GM12801 (cell line): ENCODE measurements around the gene CERKL.

Source experiments
- CTCF ChIP-seq: IDR thresholded peaks from one replicate; pipeline ENCODE4 v1.5.1; 2011; ENCODE audit warnings: control low read depth; ENCODE audit not compliant: insufficient read length; ENCODE audit errors: extremely low read depth

The CERKL gene

DNA sequence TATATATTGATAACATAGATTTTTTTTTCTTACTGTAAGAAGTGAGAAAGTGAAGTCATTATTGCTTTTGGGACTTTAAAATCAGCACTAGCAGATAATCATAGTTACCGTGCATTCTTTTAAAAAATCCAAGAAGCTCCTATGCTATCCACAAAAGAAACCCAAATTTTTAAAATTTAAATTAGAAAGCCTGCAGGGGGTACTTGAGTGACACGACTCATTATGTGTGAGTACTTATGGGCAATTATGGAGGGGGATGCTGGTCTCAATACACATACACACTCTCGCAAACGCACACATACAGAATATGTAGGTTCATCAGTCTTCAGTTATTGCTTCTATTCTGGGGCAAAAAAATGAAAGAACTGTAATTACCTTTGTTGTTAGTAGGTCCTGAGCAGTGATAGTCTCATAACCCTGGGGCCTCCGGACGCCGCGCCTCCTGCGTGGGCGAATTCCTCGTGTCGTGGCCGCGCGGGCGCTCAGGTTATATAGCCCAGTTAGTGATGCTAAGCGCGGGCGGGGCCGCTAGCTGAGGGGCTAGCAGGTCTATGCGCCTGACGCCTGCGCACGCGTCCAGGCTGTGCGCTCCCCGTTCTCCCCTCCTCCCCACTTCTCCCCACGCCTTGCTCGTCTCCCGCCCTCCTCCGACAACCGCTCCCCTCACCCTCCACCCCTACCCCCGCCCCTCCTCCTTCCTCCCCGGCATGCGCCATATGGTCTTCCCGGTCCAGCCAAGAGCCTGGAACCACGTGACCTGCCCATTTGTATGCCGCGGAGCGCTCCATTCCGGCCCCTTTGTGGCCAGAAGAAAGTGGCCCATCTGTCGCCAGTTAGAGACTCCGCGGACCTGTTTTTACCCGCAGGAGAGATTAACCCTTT is 23.4 kb upstream of the CERKL start, which contains the start of gene NEUROD1:
Gene NEUROD1 (minus strand): TSS at position 463 of the 882 bp plus-strand sequence. CDS start 1,657 bp downstream, outside the sequence.
- no peak for TF ChIP-seq CTCF

GRCh38 chr2:181679544-181679979 is 22.7 kb upstream of the CERKL start:
- no peak for TF ChIP-seq CTCF

- no peak for TF ChIP-seq CTCF
Observed at GRCh38 chr2:181678861-181679543, 22.1 kb upstream of the CERKL start.

- no peak for TF ChIP-seq CTCF
Observed at GRCh38 chr2:181677912-181678586, 21.1 kb upstream of the CERKL start.

- TF ChIP-seq CTCF: no peak
Observed at GRCh38 chr2:181675254-181675653, 18.3 kb upstream of the CERKL start.

DNA sequence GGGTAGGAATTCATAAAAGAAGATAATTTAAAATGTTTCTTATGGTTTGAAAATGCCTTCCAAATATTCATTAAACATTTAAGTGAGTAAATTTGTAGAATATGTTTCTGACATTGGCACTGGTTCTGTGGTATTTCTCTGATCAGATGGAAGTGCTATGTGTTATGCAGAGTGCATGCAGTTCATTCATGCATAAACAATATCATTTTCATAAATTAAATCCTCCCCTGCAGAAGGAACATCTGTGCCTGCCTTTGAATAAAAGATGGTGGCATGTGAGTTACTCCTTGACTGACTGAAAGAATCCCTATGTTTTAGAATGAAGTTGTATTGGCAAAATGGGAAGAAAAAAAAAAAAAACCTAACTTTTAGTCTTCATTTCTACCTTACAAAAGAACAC is 17.6 kb upstream of the CERKL start:
- TF ChIP-seq CTCF: no peak

DNA sequence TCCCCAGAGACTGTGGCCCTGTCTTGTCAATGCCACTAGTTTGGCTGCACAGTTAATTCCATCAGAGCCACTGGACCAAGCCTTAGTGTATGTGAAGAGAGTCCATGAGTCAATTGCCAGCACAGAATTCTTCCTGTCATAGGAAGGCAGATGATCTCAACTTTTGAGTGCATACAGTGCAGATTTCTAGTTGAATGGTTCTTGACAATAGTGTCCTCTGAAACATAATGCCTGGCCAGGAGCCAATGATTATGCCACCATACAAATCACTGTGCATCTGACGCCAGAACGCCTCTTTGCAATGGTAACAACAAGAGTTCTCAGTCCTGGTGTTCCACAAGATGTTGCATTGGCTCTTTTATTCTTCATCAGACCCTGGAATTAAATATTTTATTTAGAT is 16.3 kb upstream of the CERKL start:
- no peak for TF ChIP-seq CTCF
